Esophagus (tissue), 2 donors: Measurements from ENCODE around the gene ZNRF1. TPM values are rescaled to one million over a fixed set of nuclear protein-coding genes. Genes with fewer than 3 reads are reported as not detected.
"Not testable (repeated sequence)": the region's sequence is repeated elsewhere in the genome, so short reads cannot be mapped to it uniquely, and the experiment has no call there.

Experiments
- H3K27ac ChIP-seq, 2 donors: one replicate each; pipeline ENCODE4 v1.5.1; 2013; ENCODE audit warnings: low read depth in 2 of 2, mild to moderate bottlenecking in 2 of 2, inconsistent platforms in 1 of 2, low read length in 1 of 2, moderate library complexity in 1 of 2
- H3K27me3 ChIP-seq, 2 donors: one replicate each; pipeline ENCODE4 v1.6.1; 2013; ENCODE audit warnings: low read length in 2 of 2, control low read depth in 1 of 2, mild to moderate bottlenecking in 1 of 2; ENCODE audit not compliant: insufficient read depth in 2 of 2, control insufficient read depth in 1 of 2
- H3K36me3 ChIP-seq, 2 donors: one replicate each; pipeline ENCODE4 v1.6.1; 2013; ENCODE audit warnings: low read length in 1 of 2; ENCODE audit not compliant: control insufficient read depth in 2 of 2, insufficient read depth in 2 of 2
- H3K4me1 ChIP-seq, 2 donors: one replicate each; pipeline ENCODE4 v1.6.1; 2013; ENCODE audit warnings: low read length in 1 of 2; ENCODE audit not compliant: control insufficient read depth in 2 of 2, insufficient read depth in 2 of 2
- H3K4me3 ChIP-seq, 2 donors: one replicate each; pipeline ENCODE4 v1.5.1; 2013; ENCODE audit warnings: low read length in 2 of 2, mild to moderate bottlenecking in 2 of 2, low read depth in 1 of 2, moderate library complexity in 1 of 2
- H3K9me3 ChIP-seq, 2 donors: one replicate each; pipeline ENCODE4 v1.6.1; 2013; ENCODE audit warnings: mild to moderate bottlenecking in 2 of 2, low read depth in 1 of 2, low read length in 1 of 2, moderate library complexity in 1 of 2; ENCODE audit not compliant: control insufficient read depth in 2 of 2, insufficient read depth in 1 of 2
- WGBS, 2 donors: extraction: QIAGEN DNeasy Blood & Tissue Kit; methylation state at CpG; one replicate each; pipeline ENCODE4 v1.1.7; 2013; 5-methylcytosine and 5-hydroxymethylcytosine counted together
- polyA plus RNA-seq, 2 donors: library from polyadenylated mRNA; stranded (reverse); fragments of 200-250 nt; gene quantifications; one replicate each; pipeline ENCODE4 v1.2.3, GENCODE V29; 2013
- donor health status: healthy with polysubstance abuse.
- donor health status: Bipolar disorder and iron deficiency.

ZNRF1 gene
- polyA plus RNA-seq, 2 donors: 36.2 to 39.5 TPM

- Histone ChIP-seq H3K4me1 (no peaks in the 10 kb centered on the region), H3K4me3 (no peak overlapping the region), H3K27ac (no peak overlapping the region), H3K27me3 (no peaks in the 10 kb centered on the region), H3K36me3 (no peaks in the 10 kb centered on the region), H3K9me3 (peaks cover 3% of the 10 kb centered on the region in 2 donors)
- WGBS, 2 donors: 87 to 92% methylated on average over 6 of the region's 6 CpGs
These were observed 123.2 kb downstream of the ZNRF1 start for GRCh38 chr16:75121949-75122568.

DNA sequence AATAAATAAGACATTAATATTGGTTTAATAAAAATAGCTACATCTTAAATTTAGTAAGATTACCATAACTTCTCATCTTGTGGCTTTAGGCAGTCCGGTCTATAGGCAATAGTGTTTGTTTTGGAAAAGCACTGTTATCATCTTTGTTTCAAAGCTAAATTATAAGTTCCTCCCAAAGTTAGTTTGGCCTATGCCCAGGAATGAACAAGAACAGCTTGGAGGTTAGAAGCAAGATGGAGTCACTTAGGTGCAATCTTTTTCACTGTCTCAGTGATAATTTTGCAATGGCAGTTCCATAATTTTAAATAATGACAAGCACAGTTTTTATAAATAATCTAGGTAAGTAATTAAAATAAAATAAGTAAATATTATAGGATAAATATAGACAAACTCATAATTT, 123.8 kb downstream of the ZNRF1 start:
- no peaks in the 10 kb centered on the region for H3K27me3 ChIP-seq
- peaks cover 3% of the 10 kb centered on the region in 2 donors for H3K9me3 ChIP-seq
- H3K4me1 ChIP-seq: no peaks in the 10 kb centered on the region
- 96 to 97% methylated on average over 1 of the region's 1 CpG for WGBS, 2 donors
- no peak overlapping the region for H3K4me3 ChIP-seq
- no peak overlapping the region for H3K27ac ChIP-seq
- H3K36me3 ChIP-seq: no peaks in the 10 kb centered on the region

DNA sequence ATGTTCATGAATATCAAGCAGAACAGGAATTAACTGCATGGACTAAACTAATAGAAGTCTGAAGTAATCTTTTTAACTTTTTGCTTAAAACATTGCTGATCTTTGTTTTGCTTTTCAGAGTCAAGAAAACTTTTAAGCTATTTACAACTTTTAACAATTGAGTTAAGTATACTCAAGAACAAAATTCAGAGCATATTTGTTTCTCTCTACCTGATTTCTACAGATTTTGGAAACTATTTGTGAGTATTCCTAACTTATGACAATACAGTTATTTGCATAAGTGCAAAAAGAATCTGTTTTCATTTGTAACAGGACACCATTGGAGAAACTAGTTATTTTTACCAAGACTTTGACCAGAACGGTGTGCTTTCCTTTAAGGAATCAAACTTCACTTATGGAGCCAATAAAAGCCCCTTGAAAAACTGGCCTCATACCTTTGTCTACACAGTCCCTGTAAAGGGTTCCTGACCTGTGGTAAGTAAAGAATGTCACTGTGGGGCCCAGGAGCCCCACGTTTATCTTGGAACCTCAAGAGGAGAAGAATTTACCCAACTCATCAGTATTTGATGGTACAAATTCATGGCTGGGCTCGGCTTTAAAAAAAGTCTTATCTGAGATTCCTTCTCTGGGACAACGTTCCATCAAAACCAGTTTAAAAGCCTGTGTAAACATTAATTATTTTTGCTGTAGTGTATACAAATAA, 129.0 kb downstream of the ZNRF1 start:
- no peaks in the 10 kb centered on the region for H3K27me3 ChIP-seq
- H3K9me3 ChIP-seq: no peaks in the 10 kb centered on the region
- no peak overlapping the region for H3K4me3 ChIP-seq
- H3K36me3 ChIP-seq: no peaks in the 10 kb centered on the region
- no peak overlapping the region for H3K27ac ChIP-seq
- peaks cover 0 to 2% of the 10 kb centered on the region in 2 donors for H3K4me1 ChIP-seq
- 66 to 71% methylated on average over 4 of the region's 4 CpGs for WGBS, 2 donors

DNA sequence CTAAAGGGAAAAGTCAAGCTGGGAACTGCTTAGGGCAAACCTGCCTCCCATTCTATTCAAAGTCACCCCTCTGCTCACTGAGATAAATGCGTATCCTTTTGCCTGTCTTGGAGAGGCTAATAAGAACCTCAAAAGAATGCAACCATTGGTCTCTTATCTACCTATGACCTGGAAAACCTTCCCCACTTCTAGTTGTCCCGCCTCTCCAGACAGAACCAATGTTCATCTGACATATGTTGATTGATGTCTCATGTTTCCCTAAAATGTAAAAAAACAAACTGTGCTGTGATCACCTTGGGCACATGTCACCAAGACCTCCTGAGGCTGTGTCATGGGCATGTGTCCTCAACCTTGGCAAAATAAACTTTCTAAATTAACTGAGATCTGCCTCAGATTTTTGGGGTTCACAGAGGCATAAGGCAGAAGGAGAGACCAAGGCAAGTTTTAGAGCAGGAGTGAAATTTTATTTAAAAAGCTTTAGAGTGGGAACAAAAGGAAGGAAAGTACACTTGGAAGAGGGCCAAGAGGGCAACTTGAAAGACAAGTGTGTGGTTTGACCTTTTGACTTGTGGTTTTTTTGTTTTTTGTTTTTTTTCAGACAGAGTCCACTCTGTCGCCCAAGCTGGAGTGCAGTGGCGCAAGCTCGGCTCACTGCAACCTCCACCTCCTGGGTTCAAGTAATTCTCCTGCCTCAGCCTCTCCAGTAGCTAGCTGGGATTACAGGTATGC, 130.8 kb downstream of the ZNRF1 start:
- not testable (repeated sequence) for H3K27me3 ChIP-seq, H3K4me1 ChIP-seq, H3K9me3 ChIP-seq, H3K4me3 ChIP-seq, H3K27ac ChIP-seq, H3K36me3 ChIP-seq
- 67 to 76% methylated on average over 5 of the region's 5 CpGs for WGBS, 2 donors

DNA sequence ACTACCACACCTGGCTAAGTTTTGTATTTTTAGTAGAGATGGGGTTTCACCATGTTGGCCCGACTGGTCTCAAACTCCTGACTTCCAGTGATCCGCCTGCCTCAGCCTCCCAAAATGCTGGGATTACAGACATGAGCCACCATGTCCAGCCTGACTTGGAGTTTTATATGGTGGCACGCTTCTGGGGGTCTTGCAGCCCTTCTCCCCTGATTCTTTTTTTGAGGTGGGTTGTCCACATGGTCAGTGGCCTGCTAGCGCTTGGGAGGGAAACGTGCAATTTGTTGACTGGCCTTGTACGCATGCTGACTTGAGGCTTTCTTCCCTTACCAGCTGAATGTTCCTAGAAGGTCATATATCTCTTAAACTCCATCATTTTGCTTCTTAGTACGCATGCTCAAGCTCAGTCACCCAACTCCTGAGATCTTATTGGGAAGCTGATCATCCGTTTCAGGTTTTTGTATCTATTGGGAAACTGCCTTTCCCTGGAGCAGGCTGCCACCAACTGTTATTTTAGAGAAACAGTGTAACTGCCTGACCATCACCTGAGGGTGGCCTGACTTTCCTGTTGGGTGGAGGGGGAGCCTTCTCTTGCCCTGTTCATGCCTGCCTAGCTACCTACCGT, 131.4 kb downstream of the ZNRF1 start:
- Histone ChIP-seq H3K4me3 (no peak overlapping the region), H3K4me1 (peaks cover 0 to 2% of the 10 kb centered on the region in 2 donors), H3K27me3 (no peaks in the 10 kb centered on the region), H3K9me3 (no peaks in the 10 kb centered on the region), H3K36me3 (no peaks in the 10 kb centered on the region), H3K27ac (no peak overlapping the region)
- WGBS, 2 donors: 81 to 82% methylated on average over 9 of the region's 9 CpGs

- Histone ChIP-seq H3K27me3 (no peaks in the 10 kb centered on the region), H3K36me3 (no peaks in the 10 kb centered on the region), H3K27ac (no peak overlapping the region), H3K4me1 (peaks cover 0 to 2% of the 10 kb centered on the region in 2 donors), H3K9me3 (no peaks in the 10 kb centered on the region), H3K4me3 (no peak overlapping the region)
- WGBS, 2 donors: 70 to 75% methylated on average over 7 of the region's 7 CpGs
These were observed 132.3 kb downstream of the ZNRF1 start for GRCh38 chr16:75131081-75131480.

- no peaks in the 10 kb centered on the region for H3K36me3 ChIP-seq
- no peaks in the 10 kb centered on the region for H3K9me3 ChIP-seq
- no peaks in the 10 kb centered on the region for H3K4me1 ChIP-seq
- WGBS, 2 donors: 64 to 81% methylated on average over 8 of the region's 8 CpGs
- H3K27ac ChIP-seq: no peak overlapping the region
- no peak overlapping the region for H3K4me3 ChIP-seq
- H3K27me3 ChIP-seq: no peaks in the 10 kb centered on the region
These were observed 139.4 kb downstream of the ZNRF1 start for GRCh38 chr16:75138233-75138632.

GRCh38 chr16:75138636-75139035, 139.8 kb downstream of the ZNRF1 start:
- Histone ChIP-seq H3K4me3 (no peak overlapping the region), H3K4me1 (no peaks in the 10 kb centered on the region), H3K27me3 (no peaks in the 10 kb centered on the region), H3K27ac (no peak overlapping the region), H3K9me3 (no peaks in the 10 kb centered on the region), H3K36me3 (no peaks in the 10 kb centered on the region)
- 64 to 71% methylated on average over 9 of the region's 9 CpGs for WGBS, 2 donors

- H3K27ac ChIP-seq: no peak overlapping the region
- no peaks in the 10 kb centered on the region for H3K27me3 ChIP-seq
- H3K4me3 ChIP-seq: no peak overlapping the region
- no peaks in the 10 kb centered on the region for H3K36me3 ChIP-seq
- no peaks in the 10 kb centered on the region for H3K4me1 ChIP-seq
- H3K9me3 ChIP-seq: no peaks in the 10 kb centered on the region
- WGBS, 2 donors: 96 to 99% methylated on average over 5 of the region's 5 CpGs
These were observed 140.7 kb downstream of the ZNRF1 start for GRCh38 chr16:75139498-75139897.
